Retinal pigment epithelial cell (primary cell): ENCODE results near the gene EPHB3.

Source experiments
- DNase-seq: peaks from one replicate; pipeline ENCODE4 v3.0.0-alpha.2; 2010; ENCODE audit warnings: low read depth
- H3K4me3 ChIP-seq: 2 replicates; pipeline ENCODE4 v1.5.1; 2011; ENCODE audit warnings: mild to moderate bottlenecking, low read length, control low read depth, moderate library complexity
- TF ChIP-seq, protein P1 (sequence below): conservative IDR thresholded peaks from 2 replicates; pipeline ENCODE4 v1.5.1; 2011; ENCODE audit warnings: low read depth, low read length, control low read depth, inconsistent platforms

EPHB3 gene

GRCh38 chr3:184552863-184553262 is 8.7 kb upstream of the EPHB3 start:
- TF ChIP-seq, protein P1, sequence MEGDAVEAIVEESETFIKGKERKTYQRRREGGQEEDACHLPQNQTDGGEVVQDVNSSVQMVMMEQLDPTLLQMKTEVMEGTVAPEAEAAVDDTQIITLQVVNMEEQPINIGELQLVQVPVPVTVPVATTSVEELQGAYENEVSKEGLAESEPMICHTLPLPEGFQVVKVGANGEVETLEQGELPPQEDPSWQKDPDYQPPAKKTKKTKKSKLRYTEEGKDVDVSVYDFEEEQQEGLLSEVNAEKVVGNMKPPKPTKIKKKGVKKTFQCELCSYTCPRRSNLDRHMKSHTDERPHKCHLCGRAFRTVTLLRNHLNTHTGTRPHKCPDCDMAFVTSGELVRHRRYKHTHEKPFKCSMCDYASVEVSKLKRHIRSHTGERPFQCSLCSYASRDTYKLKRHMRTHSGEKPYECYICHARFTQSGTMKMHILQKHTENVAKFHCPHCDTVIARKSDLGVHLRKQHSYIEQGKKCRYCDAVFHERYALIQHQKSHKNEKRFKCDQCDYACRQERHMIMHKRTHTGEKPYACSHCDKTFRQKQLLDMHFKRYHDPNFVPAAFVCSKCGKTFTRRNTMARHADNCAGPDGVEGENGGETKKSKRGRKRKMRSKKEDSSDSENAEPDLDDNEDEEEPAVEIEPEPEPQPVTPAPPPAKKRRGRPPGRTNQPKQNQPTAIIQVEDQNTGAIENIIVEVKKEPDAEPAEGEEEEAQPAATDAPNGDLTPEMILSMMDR = no peak
- no peak overlapping the region for H3K4me3 ChIP-seq
- DNase-seq = no peak

DNA sequence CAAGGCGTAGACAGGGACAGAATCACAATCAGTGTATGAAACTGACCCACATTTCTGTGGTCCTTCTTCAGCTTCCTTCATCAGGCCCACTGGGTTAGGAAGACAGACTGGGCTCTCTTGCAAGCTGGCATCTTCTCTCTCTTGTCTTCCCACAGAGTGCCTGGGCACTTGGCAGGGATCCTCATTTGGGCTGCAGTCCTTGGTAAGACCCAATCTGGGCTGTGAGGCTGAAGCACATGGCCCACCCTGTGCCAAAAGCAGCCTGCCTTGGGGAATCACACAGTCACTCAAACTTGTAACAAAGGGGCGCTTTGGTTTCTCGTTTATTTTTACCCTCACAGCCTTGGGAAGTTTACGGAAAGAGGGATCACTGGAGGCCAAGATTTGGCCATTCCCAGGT is 8.2 kb upstream of the EPHB3 start:
- TF ChIP-seq, protein P1 = no peak
- H3K4me3 ChIP-seq = no peak overlapping the region
- no peak for DNase-seq

DNA sequence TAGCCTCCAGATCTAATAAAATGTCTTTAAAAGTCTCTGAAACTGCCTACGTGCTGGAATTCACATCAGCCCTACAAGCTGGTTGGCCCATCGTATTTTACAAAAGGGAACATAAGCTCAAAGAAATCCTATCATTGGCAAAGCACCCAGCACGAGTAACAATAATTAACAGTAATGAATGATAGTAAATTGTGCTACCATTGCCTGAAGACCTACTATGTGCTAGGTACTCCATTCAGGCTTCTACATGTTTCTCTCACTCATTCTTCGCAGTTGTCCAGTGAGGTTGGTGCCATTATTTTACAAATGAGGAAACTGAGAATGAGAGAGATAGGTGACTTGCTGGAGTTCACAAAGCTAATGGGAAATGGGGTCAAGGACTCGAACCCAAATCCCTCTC is 7.1 kb upstream of the EPHB3 start:
- DNase-seq = no peak
- H3K4me3 ChIP-seq = no peak overlapping the region
- TF ChIP-seq, protein P1 = no peak

DNA sequence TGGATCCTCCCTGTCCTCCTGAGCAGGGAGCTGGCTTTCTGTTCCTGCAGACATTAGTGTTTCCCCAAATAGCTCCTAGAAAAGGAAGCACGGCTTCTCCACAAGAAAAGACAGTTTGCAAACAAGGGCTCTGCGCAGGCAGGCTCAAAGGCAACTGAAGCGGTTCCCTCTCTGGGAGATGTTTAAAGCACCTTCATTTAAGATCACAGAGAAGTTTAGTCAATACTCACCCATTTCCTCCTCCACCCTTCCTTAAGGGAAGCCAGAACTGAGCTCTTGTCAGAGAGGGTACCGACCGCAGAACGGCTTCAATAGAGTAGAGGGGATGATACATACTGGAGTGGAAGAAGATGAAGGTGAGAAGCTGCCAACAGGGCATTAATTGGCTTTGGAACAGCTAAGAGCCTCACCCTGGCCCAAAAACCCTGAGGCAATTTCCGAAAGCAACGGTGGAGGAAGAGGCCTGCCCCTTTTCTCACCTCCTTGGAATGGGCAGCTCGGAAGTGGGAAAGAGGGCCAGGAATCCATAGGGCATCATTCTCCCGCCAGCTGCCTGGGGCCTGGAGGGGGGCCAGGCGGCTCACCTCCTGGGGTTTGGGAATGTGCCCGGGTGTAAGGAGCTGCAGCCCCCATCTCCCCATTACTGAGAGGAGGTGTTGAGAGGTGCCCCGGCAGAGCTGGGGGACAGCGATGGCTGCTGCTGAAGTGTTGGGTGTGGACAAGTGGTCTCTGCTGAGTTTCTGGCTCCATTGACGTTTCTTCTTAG is 4.8 kb upstream of the EPHB3 start:
- no peak for DNase-seq
- H3K4me3 ChIP-seq = no peak overlapping the region

GRCh38 chr3:184557348-184557950 is 4.1 kb upstream of the EPHB3 start:
- TF ChIP-seq, protein P1 = no peak
- DNase-seq = no peak
- no peak overlapping the region for H3K4me3 ChIP-seq

More for the DNA sequence above, 4.8 kb upstream of the EPHB3 start:
- TF ChIP-seq, protein P1 = no peak

DNA sequence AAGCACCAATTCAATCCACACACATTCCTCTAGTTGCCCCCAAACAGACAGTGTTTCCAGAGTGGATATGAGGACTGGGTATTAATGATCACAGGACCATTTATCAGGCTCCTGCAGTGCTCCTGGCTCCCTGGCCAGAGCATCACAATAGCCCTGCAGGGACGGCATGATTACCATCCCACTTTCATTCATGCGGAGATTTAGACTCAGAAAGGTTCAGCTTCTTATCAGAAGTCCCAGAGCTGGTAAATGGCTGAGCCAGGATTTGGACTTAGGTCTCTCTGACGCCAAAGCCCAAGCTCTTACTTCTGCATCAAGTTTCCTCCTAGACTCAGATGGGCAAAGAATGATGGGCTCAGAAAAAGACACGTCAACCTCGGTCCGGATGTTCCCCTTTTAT is 2.9 kb upstream of the EPHB3 start:
- TF ChIP-seq, protein P1 = no peak
- no peak for DNase-seq
- H3K4me3 ChIP-seq = no peak overlapping the region

DNA sequence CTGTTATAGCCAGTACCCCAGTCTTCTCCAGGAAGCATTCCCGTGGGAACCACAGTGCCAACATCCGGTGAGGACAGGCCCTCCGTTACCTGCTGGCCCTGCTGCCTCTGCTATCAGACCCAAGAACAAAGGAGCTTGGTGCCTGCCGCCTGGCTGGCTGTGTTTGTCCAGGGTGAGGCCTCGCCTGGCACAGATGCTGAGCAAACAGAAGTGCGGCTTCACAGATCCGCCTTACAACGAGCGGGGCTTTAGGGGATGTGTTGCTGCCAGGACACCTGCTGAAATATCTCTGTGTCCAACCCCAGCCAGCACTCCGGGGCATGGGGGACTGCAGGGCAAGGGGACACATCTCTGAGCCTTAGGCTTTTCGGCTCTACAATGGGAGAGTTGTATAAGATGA is 2.2 kb upstream of the EPHB3 start:
- no peak for DNase-seq
- TF ChIP-seq, protein P1 = no peak

More for the DNA sequence above, 2.2 kb upstream of the EPHB3 start:
- H3K4me3 ChIP-seq = no peak overlapping the region
